Left ventricle myocardium inferior (tissue), 1 donor: Measurements from ENCODE around the gene ACSS1. TPM values are rescaled to one million over a fixed set of nuclear protein-coding genes. Genes with fewer than 3 reads are reported as not detected.

ENCODE experiments used
- DNase-seq: peaks from one replicate; pipeline ENCODE4 v3.0.0-alpha.2; 2020
- H3K27ac ChIP-seq: fragments of 200-600 bp; replicated peaks from 2 replicates; pipeline ENCODE4 v1.8.0; 2021
- H3K27me3 ChIP-seq: fragments of 200-600 bp; 2 replicates; pipeline ENCODE4 v1.8.0; 2021; ENCODE audit warnings: low read depth
- H3K36me3 ChIP-seq: fragments of 200-600 bp; 2 replicates; pipeline ENCODE4 v1.8.0; 2021
- H3K4me1 ChIP-seq: fragments of 200-600 bp; 2 replicates; pipeline ENCODE4 v1.8.0; 2021
- H3K4me3 ChIP-seq: fragments of 200-600 bp; 2 replicates; pipeline ENCODE4 v1.8.0; 2021; ENCODE audit warnings: mild to moderate bottlenecking, moderate library complexity
- H3K9me3 ChIP-seq: fragments of 200-600 bp; replicated peaks from 2 replicates; pipeline ENCODE4 v1.8.0; 2021
- intact Hi-C: fragments of 100-400 bp; cut with micrococcal nuclease; formaldehyde crosslinking; loops from one replicate; pipeline ENCODE4 v1.11.0; 2022
- total RNA-seq: library from RNA; stranded (reverse); fragmentation: NEBNext Ultra II Directional; extraction: Animal tissue kit (Norgen Biotek cat#: 25700); gene quantifications from one replicate; pipeline ENCODE4 v1.2.1, GENCODE V29; 2021
- TF ChIP-seq, protein P1 (sequence below): fragments of 200-600 bp; IDR thresholded peaks from 2 replicates; pipeline ENCODE4 v1.8.0; 2021; ENCODE audit warnings: antibody characterized with exemption, mild to moderate bottlenecking, borderline replicate concordance
- donor health status: DM: no; HTN: yes; CAD: no; lungs with severe emphysema.

Gene ACSS1
- total RNA-seq, 1 donor from 2014 or later = 159 TPM

DNA sequence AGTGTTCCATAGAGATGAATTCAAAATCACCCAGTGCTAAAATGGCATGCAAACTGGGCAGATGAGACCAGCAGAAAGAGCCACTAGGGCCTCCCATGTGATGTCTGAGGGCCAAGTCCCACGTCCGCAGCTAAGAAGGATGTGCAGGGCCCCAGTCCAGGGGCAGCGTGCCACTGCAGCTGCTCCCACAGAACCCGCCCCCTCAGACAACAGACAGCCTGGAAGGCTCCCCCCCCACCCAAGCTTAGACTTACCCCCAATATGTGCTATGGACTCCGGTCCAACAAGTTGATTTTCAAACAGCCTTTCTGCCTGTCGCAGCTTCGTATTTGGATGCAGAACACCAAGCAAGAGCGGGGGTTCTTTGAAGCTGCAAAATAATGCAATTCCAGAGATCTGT is 79.4 kb downstream of the ACSS1 start:
- H3K27ac ChIP-seq = no peak overlapping the region
- intact Hi-C loops = no loop called here
- TF ChIP-seq, protein P1, sequence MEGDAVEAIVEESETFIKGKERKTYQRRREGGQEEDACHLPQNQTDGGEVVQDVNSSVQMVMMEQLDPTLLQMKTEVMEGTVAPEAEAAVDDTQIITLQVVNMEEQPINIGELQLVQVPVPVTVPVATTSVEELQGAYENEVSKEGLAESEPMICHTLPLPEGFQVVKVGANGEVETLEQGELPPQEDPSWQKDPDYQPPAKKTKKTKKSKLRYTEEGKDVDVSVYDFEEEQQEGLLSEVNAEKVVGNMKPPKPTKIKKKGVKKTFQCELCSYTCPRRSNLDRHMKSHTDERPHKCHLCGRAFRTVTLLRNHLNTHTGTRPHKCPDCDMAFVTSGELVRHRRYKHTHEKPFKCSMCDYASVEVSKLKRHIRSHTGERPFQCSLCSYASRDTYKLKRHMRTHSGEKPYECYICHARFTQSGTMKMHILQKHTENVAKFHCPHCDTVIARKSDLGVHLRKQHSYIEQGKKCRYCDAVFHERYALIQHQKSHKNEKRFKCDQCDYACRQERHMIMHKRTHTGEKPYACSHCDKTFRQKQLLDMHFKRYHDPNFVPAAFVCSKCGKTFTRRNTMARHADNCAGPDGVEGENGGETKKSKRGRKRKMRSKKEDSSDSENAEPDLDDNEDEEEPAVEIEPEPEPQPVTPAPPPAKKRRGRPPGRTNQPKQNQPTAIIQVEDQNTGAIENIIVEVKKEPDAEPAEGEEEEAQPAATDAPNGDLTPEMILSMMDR = no peak

DNA sequence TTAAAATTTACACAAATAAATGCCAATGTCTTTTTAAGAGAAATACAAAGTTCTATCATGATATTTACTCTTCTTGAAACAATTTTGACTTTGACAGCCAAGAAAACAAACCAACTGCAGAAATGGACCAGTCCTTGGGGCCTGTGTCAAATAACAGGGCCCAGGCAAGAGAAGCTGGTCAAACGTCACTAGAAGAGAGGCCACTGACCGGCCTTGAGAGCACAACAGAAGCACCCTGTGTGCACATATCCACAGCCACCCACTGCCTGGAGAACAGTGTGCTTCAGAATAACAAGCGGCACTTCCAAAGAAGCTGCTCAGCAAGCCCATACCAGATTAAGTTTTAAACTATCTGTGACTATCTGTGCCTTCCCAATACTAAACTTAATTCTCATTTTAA is 80.1 kb downstream of the ACSS1 start:
- intact Hi-C loops = no loop called here
- H3K27ac ChIP-seq = no peak overlapping the region
- DNase-seq = no peak

More for the DNA sequence above, 79.4 kb downstream of the ACSS1 start:
- peaks cover 46% of the 10 kb centered on the region for H3K36me3 ChIP-seq
- no peaks in the 10 kb centered on the region for H3K27me3 ChIP-seq
- peaks cover 19% of the 10 kb centered on the region for H3K9me3 ChIP-seq
- DNase-seq = no peak
- H3K4me1 ChIP-seq = peaks cover under 1% of the 10 kb centered on the region
- no peak overlapping the region for H3K4me3 ChIP-seq

DNA sequence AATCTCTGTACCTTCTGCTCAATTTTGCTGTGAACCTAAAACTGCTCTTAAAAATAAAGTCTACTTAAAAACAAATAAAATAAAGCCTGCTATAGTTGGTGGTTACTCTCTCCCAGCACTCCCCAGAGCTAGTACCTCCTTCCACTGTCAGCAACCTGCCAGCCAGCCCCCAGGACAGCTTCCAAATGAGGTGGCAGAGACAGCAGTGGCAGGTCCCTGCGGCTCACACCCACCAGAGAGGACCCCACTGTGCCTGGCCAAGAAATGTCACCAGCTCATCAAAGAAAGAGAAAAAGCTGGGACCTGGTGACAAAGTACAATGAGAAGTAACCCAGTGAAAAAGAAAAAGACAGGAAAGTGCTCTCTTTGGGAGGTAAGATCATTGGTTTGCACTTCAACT is 80.6 kb downstream of the ACSS1 start:
- peaks cover 57% of the 10 kb centered on the region for H3K36me3 ChIP-seq
- no peak overlapping the region for H3K27ac ChIP-seq
- no peak for DNase-seq
- no peak overlapping the region for H3K4me3 ChIP-seq
- peaks cover 19% of the 10 kb centered on the region for H3K9me3 ChIP-seq
- TF ChIP-seq, protein P1 = no peak
- no peaks in the 10 kb centered on the region for H3K4me1 ChIP-seq
- intact Hi-C loops = no loop called here
- H3K27me3 ChIP-seq = no peaks in the 10 kb centered on the region

More for the DNA sequence above, 80.1 kb downstream of the ACSS1 start:
- H3K36me3 ChIP-seq = peaks cover 53% of the 10 kb centered on the region
- TF ChIP-seq, protein P1 = no peak
- no peak overlapping the region for H3K4me3 ChIP-seq
- peaks cover 19% of the 10 kb centered on the region for H3K9me3 ChIP-seq
- no peaks in the 10 kb centered on the region for H3K4me1 ChIP-seq
- H3K27me3 ChIP-seq = no peaks in the 10 kb centered on the region

DNA sequence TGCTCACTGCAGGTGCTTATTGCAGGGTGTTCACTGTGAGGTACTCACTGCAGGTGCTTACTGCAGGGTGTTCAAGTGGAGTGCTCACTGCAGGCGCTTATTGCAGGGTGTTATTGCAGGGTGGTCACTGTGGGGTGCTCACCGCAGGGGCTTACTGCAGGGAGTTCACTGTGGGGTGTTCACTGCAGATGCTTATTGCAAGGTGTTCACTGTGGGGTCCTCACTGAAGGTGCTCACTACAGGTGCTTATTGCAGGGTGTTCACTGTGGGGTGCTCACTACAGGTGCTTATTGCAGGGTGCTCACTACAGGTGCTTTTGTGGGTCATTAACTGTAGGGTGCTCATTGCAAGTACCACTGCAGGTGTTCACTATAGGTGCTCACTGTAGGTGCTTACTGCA is 85.6 kb downstream of the ACSS1 start:
- intact Hi-C loops = no loop called here
- no peak overlapping the region for H3K27ac ChIP-seq
- H3K4me1 ChIP-seq = no peaks in the 10 kb centered on the region
- peaks cover 19% of the 10 kb centered on the region for H3K9me3 ChIP-seq
- TF ChIP-seq, protein P1 = no peak
- no peak overlapping the region for H3K4me3 ChIP-seq
- H3K27me3 ChIP-seq = no peaks in the 10 kb centered on the region
- H3K36me3 ChIP-seq = peaks cover 87% of the 10 kb centered on the region
- no peak for DNase-seq

DNA sequence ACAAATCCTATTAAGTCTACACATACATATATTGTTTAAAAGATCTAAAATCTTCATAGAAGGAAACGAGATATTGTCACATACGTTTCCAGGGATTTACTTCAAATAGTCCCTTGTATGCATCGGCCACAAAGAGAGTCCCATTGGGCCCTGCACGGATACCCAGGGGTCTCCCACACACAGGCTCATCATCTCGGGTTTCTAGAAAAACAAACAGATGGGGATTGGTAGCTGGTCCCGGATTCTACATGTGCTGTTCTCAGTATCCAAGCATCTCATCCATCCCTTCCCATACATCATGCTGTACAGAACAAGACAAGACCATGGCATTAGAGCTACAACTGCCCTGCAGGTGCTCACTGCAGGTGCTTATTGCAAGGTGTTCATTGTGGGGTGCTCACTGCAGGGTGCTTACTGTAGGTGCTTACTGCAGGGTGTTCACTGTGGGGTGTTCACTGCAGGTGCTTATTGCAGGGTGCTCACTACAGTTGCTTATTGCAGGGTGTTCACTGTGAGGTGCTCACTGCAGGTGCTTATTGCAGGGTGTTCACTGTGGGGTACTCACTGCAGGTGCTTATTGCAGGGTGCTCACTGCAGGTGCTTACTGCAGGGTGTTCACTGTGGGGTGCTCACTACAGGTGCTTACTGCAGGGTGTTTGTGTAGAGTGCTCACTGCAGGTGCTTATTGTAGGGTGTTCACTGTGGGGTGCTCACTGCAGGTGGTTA is 86.4 kb downstream of the ACSS1 start:
- no peak overlapping the region for H3K27ac ChIP-seq
- intact Hi-C loops = no loop called here

More for the DNA sequence above, 86.4 kb downstream of the ACSS1 start:
- Histone ChIP-seq H3K9me3 (peaks cover 16% of the 10 kb centered on the region), H3K36me3 (peaks cover 89% of the 10 kb centered on the region), H3K4me1 (no peaks in the 10 kb centered on the region), H3K27me3 (no peaks in the 10 kb centered on the region), H3K4me3 (no peak overlapping the region)
- TF ChIP-seq, protein P1 = no peak
- no peak for DNase-seq
